ENCODE data around the gene IL1RN.

Gene IL1RN

DNA sequence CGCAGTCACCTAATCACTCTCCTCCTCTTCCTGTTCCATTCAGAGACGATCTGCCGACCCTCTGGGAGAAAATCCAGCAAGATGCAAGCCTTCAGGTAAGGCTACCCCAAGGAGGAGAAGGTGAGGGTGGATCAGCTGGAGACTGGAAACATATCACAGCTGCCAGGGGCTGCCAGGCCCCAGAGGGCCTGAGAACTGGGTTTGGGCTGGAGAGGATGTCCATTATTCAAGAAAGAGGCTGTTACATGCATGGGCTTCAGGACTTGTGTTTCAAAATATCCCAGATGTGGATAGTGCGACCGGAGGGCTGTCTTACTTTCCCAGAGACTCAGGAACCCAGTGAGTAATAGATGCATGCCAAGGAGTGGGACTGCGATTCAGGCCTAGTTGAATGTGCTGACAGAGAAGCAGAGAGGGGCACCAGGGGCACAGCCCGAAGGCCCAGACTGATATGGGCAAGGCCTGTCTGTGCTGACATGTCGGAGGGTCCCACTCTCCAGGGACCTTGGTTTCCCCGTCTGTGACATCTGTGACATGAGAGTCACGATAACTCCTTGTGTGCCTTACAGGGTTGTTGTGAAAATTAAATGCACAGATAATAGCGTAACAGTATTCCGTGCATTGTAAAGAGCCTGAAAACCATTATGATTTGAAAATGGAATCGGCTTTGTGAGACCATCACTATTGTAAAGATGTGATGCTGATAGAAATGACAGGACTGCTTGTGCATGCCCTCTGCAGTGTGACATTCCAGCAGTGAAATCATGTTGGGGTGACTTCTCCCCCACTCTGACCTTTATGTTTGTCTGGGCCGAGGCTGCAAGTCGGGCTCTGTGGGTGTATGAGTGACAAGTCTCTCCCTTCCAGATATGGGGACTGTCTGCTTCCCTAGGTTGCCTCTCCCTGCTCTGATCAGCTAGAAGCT, 510 bp downstream of the IL1RN start:
- no peak for DNase-seq (ENCODE audit: low read depth in 3 of 3)

DNA sequence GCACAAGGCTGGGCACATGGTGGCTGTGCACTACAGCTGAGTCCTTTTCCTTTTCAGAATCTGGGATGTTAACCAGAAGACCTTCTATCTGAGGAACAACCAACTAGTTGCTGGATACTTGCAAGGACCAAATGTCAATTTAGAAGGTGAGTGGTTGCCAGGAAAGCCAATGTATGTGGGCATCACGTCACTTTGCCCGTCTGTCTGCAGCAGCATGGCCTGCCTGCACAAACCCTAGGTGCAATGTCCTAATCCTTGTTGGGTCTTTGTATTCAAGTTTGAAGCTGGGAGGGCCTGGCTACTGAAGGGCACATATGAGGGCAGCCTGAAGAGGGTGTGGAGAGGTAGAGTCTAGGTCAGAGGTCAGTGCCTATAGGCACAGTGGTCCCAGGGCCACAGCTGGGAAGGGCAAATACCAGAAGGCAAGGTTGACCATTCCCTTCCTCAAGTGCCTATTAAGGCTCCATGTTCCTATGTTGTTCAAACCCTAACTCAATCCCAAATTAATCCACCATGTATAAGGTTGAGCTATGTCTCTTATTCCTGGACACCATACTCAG, 2.2 kb downstream of the IL1RN start:
- DNase-seq (ENCODE audit: low read depth in 3 of 3) = no peak

DNA sequence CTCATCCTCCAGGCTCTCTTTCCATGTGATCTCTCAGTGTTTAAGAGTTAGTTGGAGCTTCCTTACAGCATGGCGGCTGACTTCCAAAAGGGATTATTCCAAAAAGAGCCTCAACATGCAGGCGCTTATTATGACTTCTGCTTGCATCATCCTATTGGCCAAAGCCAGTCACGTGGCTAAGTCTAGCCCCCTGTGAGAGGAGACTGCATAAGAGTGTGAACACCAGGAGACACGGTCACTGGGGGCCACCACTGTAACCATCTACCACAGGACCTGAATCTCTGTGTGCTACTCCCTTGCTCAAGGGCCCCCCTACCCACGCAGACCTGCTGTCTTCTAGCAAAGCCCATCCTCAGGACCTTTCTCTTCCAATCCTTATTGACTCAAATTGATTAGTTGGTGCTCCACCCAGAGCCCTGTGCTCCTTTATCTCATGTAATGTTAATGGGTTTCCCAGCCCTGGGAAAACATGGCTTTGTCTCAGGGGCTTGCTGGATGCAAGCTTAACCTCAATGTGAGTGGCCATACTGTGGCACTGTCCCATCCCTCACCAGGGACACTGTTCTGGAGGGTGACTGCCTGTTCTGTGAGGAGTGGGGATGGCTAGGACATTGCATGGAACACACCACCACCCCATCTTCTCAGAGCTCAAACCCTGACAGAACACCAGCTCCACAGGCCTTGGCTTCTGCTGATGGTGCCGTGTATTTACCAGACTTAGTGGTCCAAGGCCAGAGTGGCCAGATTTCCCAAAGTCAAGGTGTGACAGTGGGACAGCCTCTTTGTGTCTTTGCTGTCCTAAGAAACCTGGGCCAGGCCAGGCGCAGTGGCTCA, 4.2 kb downstream of the IL1RN start:
- no peak for DNase-seq (ENCODE audit: low read depth in 3 of 3)

- DNase-seq (ENCODE audit: low read depth in 3 of 3) = no peak
Measured at GRCh38 chr2:113132414-113133021, 5.1 kb downstream of the IL1RN start.

DNA sequence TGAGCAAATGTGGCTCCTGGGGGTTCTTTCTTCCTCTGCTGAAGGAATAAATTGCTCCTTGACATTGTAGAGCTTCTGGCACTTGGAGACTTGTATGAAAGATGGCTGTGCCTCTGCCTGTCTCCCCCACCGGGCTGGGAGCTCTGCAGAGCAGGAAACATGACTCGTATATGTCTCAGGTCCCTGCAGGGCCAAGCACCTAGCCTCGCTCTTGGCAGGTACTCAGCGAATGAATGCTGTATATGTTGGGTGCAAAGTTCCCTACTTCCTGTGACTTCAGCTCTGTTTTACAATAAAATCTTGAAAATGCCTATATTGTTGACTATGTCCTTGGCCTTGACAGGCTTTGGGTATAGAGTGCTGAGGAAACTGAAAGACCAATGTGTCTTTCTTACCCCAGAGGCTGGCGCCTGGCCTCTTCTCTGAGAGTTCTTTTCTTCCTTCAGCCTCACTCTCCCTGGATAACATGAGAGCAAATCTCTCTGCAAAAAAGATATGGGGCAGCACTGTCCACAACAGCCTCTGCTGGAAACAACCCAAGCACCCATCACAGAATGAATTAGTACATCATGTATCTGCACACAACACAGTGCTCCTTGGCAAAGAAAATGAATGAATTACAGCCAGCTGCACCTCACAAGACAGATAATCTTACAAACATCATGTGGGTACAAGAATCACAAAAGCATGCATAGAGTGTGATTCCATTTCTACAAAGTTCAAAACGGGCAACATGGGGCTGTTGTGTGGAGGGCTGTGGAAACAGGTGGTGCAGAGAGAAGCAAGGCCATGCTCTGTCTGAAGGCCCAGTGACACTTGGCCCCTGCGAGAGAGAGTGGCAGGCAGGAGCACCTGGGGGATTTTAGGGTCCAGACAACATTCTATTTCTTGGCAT, 6.6 kb downstream of the IL1RN start:
- no peak for DNase-seq (ENCODE audit: low read depth in 3 of 3)

- DNase-seq (ENCODE audit: low read depth in 3 of 3) = no peak
Measured at GRCh38 chr2:113134717-113135116, 7.3 kb downstream of the IL1RN start.

DNA sequence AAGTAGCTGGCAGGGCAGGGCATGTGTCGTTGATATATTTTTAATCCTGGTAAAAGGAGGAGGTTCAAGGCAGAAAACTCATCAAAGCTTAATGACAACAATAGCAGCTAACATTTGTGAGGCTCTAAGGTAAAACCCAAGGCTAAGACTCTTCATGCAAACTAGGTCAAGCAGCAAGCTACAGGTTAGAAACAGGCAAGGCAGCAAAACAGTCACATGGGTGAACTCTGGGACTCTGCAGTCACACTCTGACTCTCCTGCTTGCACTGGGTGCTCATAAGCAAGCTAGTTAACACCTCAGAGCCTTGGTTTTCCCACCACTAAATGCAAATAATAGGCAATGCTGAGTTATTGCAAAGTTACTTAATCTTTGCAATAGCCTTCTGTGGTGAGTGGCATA, 7.9 kb downstream of the IL1RN start:
- no peak for DNase-seq (ENCODE audit: low read depth in 3 of 3)

DNA sequence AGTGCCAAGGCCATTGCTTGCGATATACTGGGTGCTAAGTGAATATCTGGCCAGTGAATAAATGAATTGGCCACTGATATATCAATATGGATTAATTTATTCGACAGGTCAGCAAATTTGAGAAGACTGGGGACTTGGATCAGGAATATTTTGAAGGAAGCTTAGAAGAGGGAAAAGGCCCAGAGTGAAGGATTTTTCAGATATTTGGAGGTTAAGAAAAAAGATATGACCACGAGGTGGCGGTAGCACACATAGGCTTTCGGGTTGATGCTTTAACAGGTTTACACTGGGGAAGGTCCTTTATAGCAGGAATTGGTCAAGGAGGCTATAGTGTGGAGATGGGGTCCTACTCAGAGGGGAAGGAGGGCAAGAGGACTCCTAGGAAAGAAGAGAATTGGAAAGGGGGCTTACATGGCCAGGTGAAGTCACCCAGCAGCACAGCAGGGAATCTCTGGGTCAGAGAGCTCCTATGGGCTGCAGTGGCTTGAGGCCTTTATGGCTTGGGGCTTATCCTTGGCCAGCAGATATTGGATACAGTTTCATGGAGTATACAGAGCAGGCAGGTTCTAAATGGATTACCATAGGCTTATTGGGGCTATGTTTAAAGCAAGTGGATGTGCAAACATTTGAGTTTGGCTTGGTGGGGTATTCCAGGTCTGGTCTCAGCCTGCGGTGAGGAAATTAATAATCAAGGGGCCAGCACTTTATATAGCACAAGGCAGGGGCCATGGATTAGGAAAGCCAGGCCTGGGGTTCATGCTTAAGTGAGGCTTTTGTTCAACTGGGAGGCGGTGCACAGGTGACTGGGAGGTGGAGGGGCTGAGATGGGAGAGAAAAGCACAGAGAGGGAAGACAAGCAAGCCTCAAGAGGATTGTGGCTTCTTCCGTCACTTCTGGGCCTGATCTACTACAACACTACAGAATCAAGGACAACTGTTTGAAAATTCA, 9.7 kb downstream of the IL1RN start:
- no peak for DNase-seq (ENCODE audit: low read depth in 3 of 3)

DNA sequence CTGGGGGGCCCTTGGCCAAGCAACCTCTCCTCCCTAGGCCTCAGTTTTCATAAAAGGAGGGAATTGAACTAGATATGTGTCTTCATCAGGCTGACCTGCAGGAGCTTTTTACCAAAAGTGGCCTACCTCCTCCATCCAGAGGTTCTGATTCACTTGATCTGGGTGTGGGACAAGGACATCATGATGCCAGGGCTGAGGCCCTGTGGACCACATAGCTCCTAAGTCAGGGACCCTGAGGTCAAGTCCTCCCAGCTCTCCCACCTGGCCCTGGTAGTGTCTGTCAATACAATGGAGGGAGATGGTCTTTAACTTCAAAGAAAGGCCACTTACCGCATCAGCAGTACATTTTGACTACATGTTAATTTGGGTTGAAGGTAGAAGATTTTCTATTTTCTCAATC, 10.4 kb downstream of the IL1RN start:
- DNase-seq (ENCODE audit: low read depth in 3 of 3) = no peak

GRCh38 chr2:113138428-113139322, 11.3 kb downstream of the IL1RN start:
- peak in 1 of 3 experiments; percentile 59 for DNase-seq (ENCODE audit: low read depth in 3 of 3)

DNA sequence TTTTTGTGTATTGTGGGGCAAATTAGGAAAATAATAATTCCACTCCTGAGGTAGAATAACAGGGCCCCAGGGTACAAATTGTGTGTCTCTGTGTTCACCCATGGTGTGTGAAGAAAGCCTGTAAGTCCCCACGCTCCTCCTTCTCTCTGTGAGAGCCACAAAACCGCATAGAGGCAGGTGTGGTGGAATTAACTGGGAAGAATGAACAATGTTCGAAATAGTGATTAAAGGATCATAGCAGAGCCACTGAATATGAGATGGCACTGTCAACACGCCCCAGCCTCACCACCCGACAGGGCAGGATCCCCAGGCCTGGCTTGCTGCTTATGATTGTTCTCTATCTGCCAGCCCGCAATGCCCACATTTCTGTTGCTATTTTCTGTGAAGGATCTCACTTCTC, 14.1 kb downstream of the IL1RN start:
- no peak for DNase-seq (ENCODE audit: low read depth in 3 of 3)

DNA sequence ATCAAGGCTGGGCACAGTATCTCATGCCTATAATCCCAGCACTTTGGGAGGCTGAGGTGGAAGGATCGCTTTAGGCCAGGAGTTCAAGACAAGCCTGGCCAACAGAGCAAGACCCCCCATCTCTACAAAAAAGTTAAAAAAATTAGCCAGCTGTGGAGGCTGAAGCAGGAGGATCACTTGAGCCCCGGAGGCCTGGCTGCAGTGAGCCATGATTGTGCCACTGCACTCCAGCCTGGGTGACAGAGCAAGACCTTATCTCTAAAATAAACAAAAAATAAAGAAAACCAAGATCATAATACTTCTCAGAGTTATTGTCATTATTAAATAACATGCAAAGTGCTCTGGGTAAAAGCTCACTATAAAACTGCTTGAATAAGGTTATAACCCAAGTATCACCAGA, 14.9 kb downstream of the IL1RN start:
- DNase-seq (ENCODE audit: low read depth in 3 of 3) = no peak

GRCh38 chr2:113144259-113144658, 16.9 kb downstream of the IL1RN start:
- DNase-seq (ENCODE audit: low read depth in 3 of 3) = no peak

- DNase-seq (ENCODE audit: low read depth in 3 of 3) = no peak
Measured at GRCh38 chr2:113148606-113149552, 21.5 kb downstream of the IL1RN start.

- no peak for DNase-seq (ENCODE audit: low read depth in 3 of 3)
Measured at GRCh38 chr2:113149553-113150257, 22.3 kb downstream of the IL1RN start.

- no peak for DNase-seq (ENCODE audit: low read depth in 3 of 3)
Measured at GRCh38 chr2:113150258-113150601, 22.8 kb downstream of the IL1RN start.

- DNase-seq (ENCODE audit: low read depth in 3 of 3) = no peak
Measured at GRCh38 chr2:113155331-113155730, 27.9 kb downstream of the IL1RN start.

Measured in stimulated activated CD4-positive, alpha-beta T cell treated with anti-CD3 and anti-CD28 coated beads, TNF-alpha, amount 100 ng/mL, for 24 hours (primary cell).